Suprapubic skin (tissue), 4 donors: Measurements from ENCODE around the gene RAB11FIP2.

Experiments
- EP300 ChIP-seq: sonication (generic); formaldehyde crosslinking; IDR thresholded peaks from one replicate; pipeline ENCODE4 v1.6.1; 2017; ENCODE audit warnings: antibody characterized with exemption
- POLR2A ChIP-seq, 2 donors: fragments of 450-650 bp; IDR thresholded peaks; one replicate each; pipeline ENCODE4 v1.6.1; 2017; ENCODE audit warnings: antibody characterized with exemption in 2 of 2, mild to moderate bottlenecking in 2 of 2, moderate library complexity in 2 of 2
- POLR2AphosphoS5 ChIP-seq, 3 donors: sonication (generic); formaldehyde crosslinking; IDR thresholded peaks; one replicate each; pipeline ENCODE4 v1.6.1; 2017; ENCODE audit warnings: antibody characterized with exemption in 3 of 3
- TF ChIP-seq, protein P1 (sequence below), 2 donors: fragments of 200-600 bp in 1 of 2; fragments of 450-650 bp in 1 of 2; sonication (generic) in 1 of 2; IDR thresholded peaks; one replicate each; pipeline ENCODE4 v1.5.1; 2016 to 2019; ENCODE audit warnings: antibody characterized with exemption in 2 of 2, mild to moderate bottlenecking in 1 of 2, moderate library complexity in 1 of 2

DNA sequence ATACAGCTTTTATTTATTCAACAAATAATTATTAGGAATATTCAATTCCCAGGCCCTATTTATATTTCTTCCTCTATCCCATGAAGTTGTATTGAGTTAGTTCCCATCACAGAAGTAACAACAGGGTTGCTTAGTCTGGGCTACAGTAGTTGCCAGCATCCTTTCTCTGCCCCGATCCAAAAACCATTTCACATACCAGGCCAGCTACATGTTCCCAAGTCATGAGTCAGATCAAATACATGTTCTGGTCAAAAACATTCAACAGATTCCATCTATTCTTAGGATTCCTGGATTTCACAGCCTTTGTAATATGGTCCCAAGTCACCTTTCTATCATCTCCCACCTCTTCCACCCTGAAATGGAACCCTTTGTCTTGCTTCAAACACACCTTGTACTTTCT lies 91.6 kb downstream of the RAB11FIP2 start:
- TF ChIP-seq, protein P1, sequence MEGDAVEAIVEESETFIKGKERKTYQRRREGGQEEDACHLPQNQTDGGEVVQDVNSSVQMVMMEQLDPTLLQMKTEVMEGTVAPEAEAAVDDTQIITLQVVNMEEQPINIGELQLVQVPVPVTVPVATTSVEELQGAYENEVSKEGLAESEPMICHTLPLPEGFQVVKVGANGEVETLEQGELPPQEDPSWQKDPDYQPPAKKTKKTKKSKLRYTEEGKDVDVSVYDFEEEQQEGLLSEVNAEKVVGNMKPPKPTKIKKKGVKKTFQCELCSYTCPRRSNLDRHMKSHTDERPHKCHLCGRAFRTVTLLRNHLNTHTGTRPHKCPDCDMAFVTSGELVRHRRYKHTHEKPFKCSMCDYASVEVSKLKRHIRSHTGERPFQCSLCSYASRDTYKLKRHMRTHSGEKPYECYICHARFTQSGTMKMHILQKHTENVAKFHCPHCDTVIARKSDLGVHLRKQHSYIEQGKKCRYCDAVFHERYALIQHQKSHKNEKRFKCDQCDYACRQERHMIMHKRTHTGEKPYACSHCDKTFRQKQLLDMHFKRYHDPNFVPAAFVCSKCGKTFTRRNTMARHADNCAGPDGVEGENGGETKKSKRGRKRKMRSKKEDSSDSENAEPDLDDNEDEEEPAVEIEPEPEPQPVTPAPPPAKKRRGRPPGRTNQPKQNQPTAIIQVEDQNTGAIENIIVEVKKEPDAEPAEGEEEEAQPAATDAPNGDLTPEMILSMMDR (IDR thresholded peaks at IDR 0.05) = no peak
- TF ChIP-seq POLR2A (IDR thresholded peaks at IDR 0.05) (no peak), POLR2AphosphoS5 (IDR thresholded peaks at IDR 0.05) (no peak), EP300 (no peak)
